Hepatocyte (in vitro differentiated cells): ENCODE measurements around the gene USH2A. TPM values are rescaled to one million over a fixed set of nuclear protein-coding genes. Genes with fewer than 3 reads are reported as not detected.

ENCODE experiments used
- DNase-seq: peaks from one replicate; pipeline ENCODE4 v3.0.0-alpha.2; 2016; ENCODE audit warnings: low spot score
- H2AFZ ChIP-seq: fragments of 200-600 bp; sonication (generic); 2 replicates; pipeline ENCODE4 v1.6.0; 2016; ENCODE audit warnings: antibody characterized with exemption, mild to moderate bottlenecking
- H3K27ac ChIP-seq: fragments of 200-600 bp; sonication (generic); 2 replicates; pipeline ENCODE4 v1.5.1; 2016; ENCODE audit warnings: mild to moderate bottlenecking
- H3K27me3 ChIP-seq: fragments of 200-600 bp; sonication (generic); 2 replicates; pipeline ENCODE4 v1.6.1; 2016
- H3K36me3 ChIP-seq: fragments of 200-600 bp; sonication (generic); replicated peaks from 2 replicates; pipeline ENCODE4 v1.5.1; 2016; ENCODE audit warnings: low read depth; ENCODE audit not compliant: insufficient read depth
- H3K4me1 ChIP-seq: fragments of 200-600 bp; sonication (generic); 2 replicates; pipeline ENCODE4 v1.5.1; 2016; ENCODE audit warnings: mild to moderate bottlenecking, moderate library complexity; ENCODE audit not compliant: insufficient read depth
- H3K4me2 ChIP-seq: fragments of 200-600 bp; sonication (generic); 2 replicates; pipeline ENCODE4 v1.6.0; 2016
- H3K4me3 ChIP-seq: fragments of 200-600 bp; sonication (generic); 2 replicates; pipeline ENCODE4 v1.5.1; 2016; ENCODE audit warnings: mild to moderate bottlenecking
- H3K79me2 ChIP-seq: fragments of 200-600 bp; sonication (generic); 2 replicates; pipeline ENCODE4 v1.6.0; 2017; ENCODE audit warnings: mild to moderate bottlenecking
- H3K9me2 ChIP-seq: fragments of 200-600 bp; sonication (generic); replicated peaks from 2 replicates; pipeline ENCODE4 v1.6.0; 2017; ENCODE audit warnings: mild to moderate bottlenecking; ENCODE audit not compliant: insufficient read depth
- H3K9me3 ChIP-seq: fragments of 200-600 bp; sonication (generic); 2 replicates; pipeline ENCODE4 v1.5.1; 2016; ENCODE audit warnings: low read depth, mild to moderate bottlenecking
- H4K20me1 ChIP-seq: fragments of 200-600 bp; sonication (generic); 2 replicates; pipeline ENCODE4 v1.6.0; 2016; ENCODE audit warnings: mild to moderate bottlenecking; ENCODE audit not compliant: insufficient read depth, poor library complexity, severe bottlenecking
- EZH2 ChIP-seq: fragments of 200-600 bp; sonication (generic); IDR thresholded peaks from 2 replicates; pipeline ENCODE4 v1.6.1; 2016; ENCODE audit warnings: antibody characterized with exemption, mild to moderate bottlenecking, borderline replicate concordance
- EZH2phosphoT487 ChIP-seq: fragments of 200-600 bp; sonication (generic); IDR thresholded peaks from one replicate; pipeline ENCODE4 v1.6.1; 2018; ENCODE audit warnings: antibody characterized with exemption, mild to moderate bottlenecking, low read depth, moderate library complexity; ENCODE audit not compliant: unreplicated experiment, severe bottlenecking
- WGBS: methylation state at CpG from one replicate; pipeline ENCODE4 v1.1.6; 2016; ENCODE audit warnings: low lambda C conversion rate; ENCODE audit errors: missing lambda C conversion rate; 5-methylcytosine and 5-hydroxymethylcytosine counted together
- polyA plus RNA-seq: library from polyadenylated mRNA; unstranded; fragments of >200 nt; fragmentation: Nextera tagmentation; extraction: Ambion mirVana; gene quantifications from 2 replicates; pipeline ENCODE4 v1.2.1, GENCODE V29; 2016
- total RNA-seq: library from RNA; depleted of rRNA; stranded (reverse); fragments of >200 nt; gene quantifications from 2 replicates; pipeline ENCODE4 v1.2.3, GENCODE V29; 2014
- TF ChIP-seq, protein P1 (sequence below): fragments of 200-600 bp; sonication (generic); IDR thresholded peaks from 2 replicates; pipeline ENCODE4 v1.5.1; 2016; ENCODE audit warnings: antibody characterized with exemption, mild to moderate bottlenecking; ENCODE audit not compliant: poor library complexity

USH2A gene
- total and polyA plus RNA-seq, 2 experiments from 2014 or later, result 0.07 TPM; not detected in 1

DNA sequence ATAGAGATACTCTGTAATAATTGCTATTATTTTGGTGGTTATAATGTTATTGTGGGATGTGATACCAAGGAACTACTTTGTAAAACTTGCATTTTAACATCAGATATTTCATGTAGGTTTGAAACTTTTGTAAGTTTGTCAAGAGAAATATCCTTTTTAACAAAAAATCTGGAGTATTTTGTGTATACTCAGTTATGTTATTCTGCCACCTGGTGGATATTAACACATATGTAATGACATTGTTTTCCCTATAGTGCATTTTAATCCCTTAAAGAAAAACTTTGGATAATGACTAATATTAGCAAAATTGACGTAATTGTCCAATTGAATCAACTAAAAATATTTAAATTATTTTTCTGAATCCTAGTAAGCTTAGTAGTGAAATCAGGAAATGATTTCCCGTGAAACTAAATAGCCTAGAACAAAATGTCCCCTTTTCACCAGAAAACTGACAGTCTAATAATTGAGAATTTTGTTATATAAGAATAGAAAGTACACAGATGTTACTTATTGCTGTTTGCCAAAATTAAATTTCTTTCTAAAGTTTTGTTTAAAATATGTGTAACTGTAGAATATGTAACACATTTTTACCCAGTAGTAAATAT, 816.6 kb downstream of the USH2A start:
- Histone ChIP-seq H3K9me2 (no peaks in the 10 kb centered on the region), H2AFZ (no peak overlapping the region), H3K4me2 (no peak overlapping the region), H3K9me3 (no peaks in the 10 kb centered on the region), H3K27ac (no peak overlapping the region), H3K79me2 (peaks cover 2% of the 10 kb centered on the region), H3K4me1 (peaks cover 5% of the 10 kb centered on the region), H4K20me1 (peaks cover 4% of the 10 kb centered on the region), H3K36me3 (peaks cover under 1% of the 10 kb centered on the region), H3K4me3 (no peak overlapping the region), H3K27me3 (no peaks in the 10 kb centered on the region)
- TF ChIP-seq EZH2phosphoT487 (no peak), EZH2 (no peak)
- TF ChIP-seq, protein P1, sequence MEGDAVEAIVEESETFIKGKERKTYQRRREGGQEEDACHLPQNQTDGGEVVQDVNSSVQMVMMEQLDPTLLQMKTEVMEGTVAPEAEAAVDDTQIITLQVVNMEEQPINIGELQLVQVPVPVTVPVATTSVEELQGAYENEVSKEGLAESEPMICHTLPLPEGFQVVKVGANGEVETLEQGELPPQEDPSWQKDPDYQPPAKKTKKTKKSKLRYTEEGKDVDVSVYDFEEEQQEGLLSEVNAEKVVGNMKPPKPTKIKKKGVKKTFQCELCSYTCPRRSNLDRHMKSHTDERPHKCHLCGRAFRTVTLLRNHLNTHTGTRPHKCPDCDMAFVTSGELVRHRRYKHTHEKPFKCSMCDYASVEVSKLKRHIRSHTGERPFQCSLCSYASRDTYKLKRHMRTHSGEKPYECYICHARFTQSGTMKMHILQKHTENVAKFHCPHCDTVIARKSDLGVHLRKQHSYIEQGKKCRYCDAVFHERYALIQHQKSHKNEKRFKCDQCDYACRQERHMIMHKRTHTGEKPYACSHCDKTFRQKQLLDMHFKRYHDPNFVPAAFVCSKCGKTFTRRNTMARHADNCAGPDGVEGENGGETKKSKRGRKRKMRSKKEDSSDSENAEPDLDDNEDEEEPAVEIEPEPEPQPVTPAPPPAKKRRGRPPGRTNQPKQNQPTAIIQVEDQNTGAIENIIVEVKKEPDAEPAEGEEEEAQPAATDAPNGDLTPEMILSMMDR, result peak; percentile 59
- DNase-seq, result peak; percentile 25
- 78% methylated on average over 2 of the region's 2 CpGs for WGBS

DNA sequence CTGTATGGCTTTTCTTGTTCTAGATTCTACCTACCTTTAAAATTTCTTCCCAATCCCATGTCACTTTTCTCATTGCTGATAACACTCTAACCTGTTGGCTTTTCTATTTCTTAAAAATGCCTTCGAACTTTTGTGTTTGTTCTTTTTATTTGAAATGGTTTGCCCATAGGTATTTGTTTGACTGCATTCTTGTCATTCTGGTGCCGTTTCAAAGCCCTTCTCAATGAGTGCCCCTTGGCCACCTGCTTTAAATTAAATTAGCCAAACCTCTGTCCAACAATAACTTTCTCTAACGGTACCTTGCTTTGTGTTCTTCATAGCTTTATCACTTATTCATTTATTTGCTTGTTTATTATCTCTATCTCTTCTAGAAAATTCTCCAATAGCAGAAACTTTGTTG, 817.2 kb downstream of the USH2A start:
- no peak overlapping the region for H3K4me2 ChIP-seq
- H3K9me2 ChIP-seq, result no peaks in the 10 kb centered on the region
- no peaks in the 10 kb centered on the region for H3K27me3 ChIP-seq
- no peaks in the 10 kb centered on the region for H3K36me3 ChIP-seq
- no peak overlapping the region for H3K4me3 ChIP-seq
- peaks cover 5% of the 10 kb centered on the region for H3K4me1 ChIP-seq
- 40% methylated on average over 3 of the region's 3 CpGs for WGBS
- no peaks in the 10 kb centered on the region for H3K9me3 ChIP-seq
- no peak for TF ChIP-seq EZH2
- TF ChIP-seq, protein P1, result no peak
- TF ChIP-seq EZH2phosphoT487, result no peak
- no peaks in the 10 kb centered on the region for H3K79me2 ChIP-seq
- H4K20me1 ChIP-seq, result peaks cover 4% of the 10 kb centered on the region
- no peak overlapping the region for H3K27ac ChIP-seq
- no peak overlapping the region for H2AFZ ChIP-seq
- DNase-seq, result no peak

DNA sequence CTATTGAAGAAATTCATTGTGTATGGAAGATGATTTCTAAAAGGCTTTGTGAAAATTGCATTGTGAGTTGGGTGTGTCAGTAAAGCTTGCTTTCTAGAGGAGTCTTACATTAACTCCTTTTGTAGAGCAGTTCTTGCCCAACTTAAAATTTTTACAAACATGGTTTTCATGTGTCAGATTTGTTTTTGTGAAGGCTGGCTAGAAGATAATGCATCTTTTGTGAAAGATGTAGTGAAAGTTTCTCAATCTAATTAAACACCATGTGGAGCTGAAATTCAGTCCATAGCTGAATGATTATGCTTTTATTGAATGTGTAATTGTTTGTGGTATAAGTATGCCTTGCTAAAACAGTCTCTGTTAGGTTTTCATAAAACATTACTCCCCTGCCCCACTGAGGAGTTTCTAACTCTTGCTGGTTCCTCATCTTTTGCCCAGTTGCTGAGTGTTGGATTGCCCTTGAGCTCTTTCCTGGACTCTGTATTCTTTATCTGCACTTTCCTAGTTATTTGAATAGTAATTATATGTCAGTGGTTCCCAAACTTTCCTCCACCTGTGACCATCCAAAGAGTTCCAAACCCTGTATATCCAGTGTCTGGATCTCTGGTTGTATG, 818.1 kb downstream of the USH2A start:
- H4K20me1 ChIP-seq, result peaks cover 4% of the 10 kb centered on the region
- TF ChIP-seq EZH2phosphoT487, result no peak
- TF ChIP-seq EZH2, result no peak
- TF ChIP-seq, protein P1, result no peak
- no peak overlapping the region for H3K4me2 ChIP-seq
- no peaks in the 10 kb centered on the region for H3K9me3 ChIP-seq
- H2AFZ ChIP-seq, result no peak overlapping the region
- no peaks in the 10 kb centered on the region for H3K79me2 ChIP-seq
- H3K4me3 ChIP-seq, result no peak overlapping the region
- no peaks in the 10 kb centered on the region for H3K36me3 ChIP-seq
- DNase-seq, result no peak
- no peaks in the 10 kb centered on the region for H3K9me2 ChIP-seq
- no peaks in the 10 kb centered on the region for H3K27me3 ChIP-seq
- peaks cover 10% of the 10 kb centered on the region for H3K4me1 ChIP-seq
- no peak overlapping the region for H3K27ac ChIP-seq
